ENCODE results near the gene SORCS1. TPM values are rescaled to one million over a fixed set of nuclear protein-coding genes. Genes with fewer than 3 reads are reported as not detected.

Gene SORCS1
- total and polyA plus RNA-seq, 2 experiments from 2014 or later: not detected

GRCh38 chr10:106727170-106727569, 437.3 kb downstream of the SORCS1 start:
- Histone ChIP-seq H3K9me3 (ENCODE audit: low read depth) (no peaks in the 10 kb centered on the region), H3K4me2 (ENCODE audit: unreplicated experiment) (no peak overlapping the region), H3K4me1 (ENCODE audit: insufficient read depth) (no peaks in the 10 kb centered on the region), H3F3A (ENCODE audit: insufficient read depth) (no peaks in the 10 kb centered on the region), H4K20me1 (ENCODE audit: insufficient read depth) (no peaks in the 10 kb centered on the region), H3K4me3 (no peak overlapping the region), H3K9ac (no peak overlapping the region), H3K79me2 (ENCODE audit: insufficient read depth) (no peaks in the 10 kb centered on the region), H3K36me3 (ENCODE audit: low read depth) (no peaks in the 10 kb centered on the region), H2AFZ (no peak overlapping the region), H3K27me3 (replicated peaks; ENCODE audit: insufficient read depth) (no peaks in the 10 kb centered on the region), H3K27ac (no peak overlapping the region), H3K9me2 (ENCODE audit: insufficient read depth) (no peaks in the 10 kb centered on the region)
- TF ChIP-seq EZH2phosphoT487 (IDR thresholded peaks at IDR 0.05; ENCODE audit: insufficient read depth, low read depth) (no peak), EZH2 (IDR thresholded peaks at IDR 0.05; ENCODE audit: insufficient read depth, poor library complexity, severe bottlenecking) (no peak)
- in situ Hi-C loops (cut with MboI): no loop called here
- WGBS, 2 experiments (ENCODE audit: low coverage in 1 of 2, low lambda C conversion rate in 2 of 2, missing lambda C conversion rate in 2 of 2): 44 to 53% methylated on average over 1 of the region's 1 CpG
- DNase-seq: no peak

GRCh38 chr10:106722524-106722923, 442.0 kb downstream of the SORCS1 start:
- WGBS, 2 experiments (ENCODE audit: low coverage in 1 of 2, low lambda C conversion rate in 2 of 2, missing lambda C conversion rate in 2 of 2): 67 to 70% methylated on average over 2 of the region's 2 CpGs
- Histone ChIP-seq H3K4me2 (ENCODE audit: unreplicated experiment) (no peak overlapping the region), H4K20me1 (ENCODE audit: insufficient read depth) (no peaks in the 10 kb centered on the region), H3F3A (ENCODE audit: insufficient read depth) (no peaks in the 10 kb centered on the region), H3K79me2 (ENCODE audit: insufficient read depth) (no peaks in the 10 kb centered on the region), H3K9ac (no peak overlapping the region), H3K4me1 (ENCODE audit: insufficient read depth) (no peaks in the 10 kb centered on the region), H3K27me3 (replicated peaks; ENCODE audit: insufficient read depth) (no peaks in the 10 kb centered on the region), H3K4me3 (no peak overlapping the region), H3K27ac (no peak overlapping the region), H3K9me2 (ENCODE audit: insufficient read depth) (no peaks in the 10 kb centered on the region), H3K36me3 (ENCODE audit: low read depth) (no peaks in the 10 kb centered on the region), H2AFZ (no peak overlapping the region), H3K9me3 (ENCODE audit: low read depth) (no peaks in the 10 kb centered on the region)
- in situ Hi-C loops (cut with MboI): loop anchor here (25.0 kb wide), 2 partner anchors 1090 to 1815 kb away; no protein-coding TSS in a partner anchor
- TF ChIP-seq EZH2 (IDR thresholded peaks at IDR 0.05; ENCODE audit: insufficient read depth, poor library complexity, severe bottlenecking) (no peak), EZH2phosphoT487 (IDR thresholded peaks at IDR 0.05; ENCODE audit: insufficient read depth, low read depth) (no peak)
- DNase-seq: no peak

GRCh38 chr10:106720683-106721082, 443.8 kb downstream of the SORCS1 start:
- Histone ChIP-seq H3K4me2 (ENCODE audit: unreplicated experiment) (no peak overlapping the region), H3K9me3 (ENCODE audit: low read depth) (no peaks in the 10 kb centered on the region), H3K9ac (no peak overlapping the region), H3K9me2 (ENCODE audit: insufficient read depth) (no peaks in the 10 kb centered on the region), H3K79me2 (ENCODE audit: insufficient read depth) (no peaks in the 10 kb centered on the region), H2AFZ (no peak overlapping the region), H4K20me1 (ENCODE audit: insufficient read depth) (no peaks in the 10 kb centered on the region), H3K27ac (no peak overlapping the region), H3K4me3 (no peak overlapping the region), H3K36me3 (ENCODE audit: low read depth) (no peaks in the 10 kb centered on the region), H3K4me1 (ENCODE audit: insufficient read depth) (no peaks in the 10 kb centered on the region), H3F3A (ENCODE audit: insufficient read depth) (no peaks in the 10 kb centered on the region), H3K27me3 (replicated peaks; ENCODE audit: insufficient read depth) (no peaks in the 10 kb centered on the region)
- in situ Hi-C loops (cut with MboI): loop anchor here (25.0 kb wide), 2 partner anchors 1092 to 1817 kb away; no protein-coding TSS in a partner anchor
- WGBS, 2 experiments (ENCODE audit: low coverage in 1 of 2, low lambda C conversion rate in 2 of 2, missing lambda C conversion rate in 2 of 2): 26 to 29% methylated on average over 2 of the region's 2 CpGs
- TF ChIP-seq EZH2phosphoT487 (IDR thresholded peaks at IDR 0.05; ENCODE audit: insufficient read depth, low read depth) (no peak), EZH2 (IDR thresholded peaks at IDR 0.05; ENCODE audit: insufficient read depth, poor library complexity, severe bottlenecking) (no peak)
- DNase-seq: no peak

- no peak for DNase-seq
- no peaks in the 10 kb centered on the region for H3F3A ChIP-seq (ENCODE audit: insufficient read depth)
- TF ChIP-seq EZH2phosphoT487 (IDR thresholded peaks at IDR 0.05; ENCODE audit: insufficient read depth, low read depth): no peak
- no peak for TF ChIP-seq EZH2 (IDR thresholded peaks at IDR 0.05; ENCODE audit: insufficient read depth, poor library complexity, severe bottlenecking)
- no peaks in the 10 kb centered on the region; the same call in 1 of the 2 replicates for H3K27me3 ChIP-seq (replicated peaks; ENCODE audit: insufficient read depth)
- H3K27ac ChIP-seq: no peak overlapping the region
- no peak overlapping the region for H3K9ac ChIP-seq
- no peaks in the 10 kb centered on the region for H4K20me1 ChIP-seq (ENCODE audit: insufficient read depth)
- no peaks in the 10 kb centered on the region for H3K9me2 ChIP-seq (ENCODE audit: insufficient read depth)
- no peak overlapping the region for H3K4me2 ChIP-seq (ENCODE audit: unreplicated experiment)
- no peaks in the 10 kb centered on the region for H3K79me2 ChIP-seq (ENCODE audit: insufficient read depth)
- H3K9me3 ChIP-seq (ENCODE audit: low read depth): no peaks in the 10 kb centered on the region
- 0 to 7% methylated on average over 1 of the region's 1 CpG for WGBS, 2 experiments (ENCODE audit: low coverage in 1 of 2, low lambda C conversion rate in 2 of 2, missing lambda C conversion rate in 2 of 2)
- in situ Hi-C loops (cut with MboI): loop anchor here (25.0 kb wide), 2 partner anchors 1096 to 1821 kb away; no protein-coding TSS in a partner anchor
- H3K36me3 ChIP-seq (ENCODE audit: low read depth): no peaks in the 10 kb centered on the region
- H2AFZ ChIP-seq: no peak overlapping the region
- no peaks in the 10 kb centered on the region for H3K4me1 ChIP-seq (ENCODE audit: insufficient read depth)
- H3K4me3 ChIP-seq: no peak overlapping the region
Measured at GRCh38 chr10:106716381-106716780, 448.1 kb downstream of the SORCS1 start.

Data from GM23248 (cell line).